Right renal pelvis (tissue), 4 donors: ENCODE results near the gene RAD51C. TPM values are rescaled to one million over a fixed set of nuclear protein-coding genes. Genes with fewer than 3 reads are reported as not detected.
"Not testable (repeated sequence)": the region's sequence is repeated elsewhere in the genome, so short reads cannot be mapped to it uniquely, and the experiment has no call there.

Experiments
- DNase-seq, 4 donors: peaks; one replicate each; pipeline ENCODE4 v3.0.0-alpha.2; 2013; ENCODE audit warnings: low read depth in 4 of 4, low spot score in 3 of 4, missing footprints in 1 of 4
- polyA plus RNA-seq, 4 donors: library from polyadenylated mRNA; unstranded; fragments of 120-200 nt; gene quantifications; one replicate each; pipeline ENCODE4 v1.2.1, GENCODE V29; 2013; ENCODE audit not compliant: insufficient read length in 4 of 4

The RAD51C gene
- polyA plus RNA-seq, 4 donors: 42.2 to 48.3 (median 46.6) TPM

GRCh38 chr17:58680038-58680369 is 12.4 kb upstream of the RAD51C start:
- DNase-seq: no peak

GRCh38 chr17:58684003-58684402 is 8.4 kb upstream of the RAD51C start:
- no peak for DNase-seq

GRCh38 chr17:58684462-58684861 is 7.9 kb upstream of the RAD51C start:
- not testable (repeated sequence) for DNase-seq

- no peak for DNase-seq
Observed at GRCh38 chr17:58686980-58687379, 5.4 kb upstream of the RAD51C start.

GRCh38 chr17:58688521-58688920 is 3.9 kb upstream of the RAD51C start:
- no peak for DNase-seq

- DNase-seq: not testable (repeated sequence)
Observed at GRCh38 chr17:58690033-58690432, 2.4 kb upstream of the RAD51C start.

- DNase-seq: no peak
Observed at GRCh38 chr17:58691701-58692238, 632 bp upstream of the RAD51C start, which contains the start of gene TEX14. TEX14 (minus strand) TSS chr17:58692045; CDS start chr17:58652001, 40,044 bp downstream.

DNA sequence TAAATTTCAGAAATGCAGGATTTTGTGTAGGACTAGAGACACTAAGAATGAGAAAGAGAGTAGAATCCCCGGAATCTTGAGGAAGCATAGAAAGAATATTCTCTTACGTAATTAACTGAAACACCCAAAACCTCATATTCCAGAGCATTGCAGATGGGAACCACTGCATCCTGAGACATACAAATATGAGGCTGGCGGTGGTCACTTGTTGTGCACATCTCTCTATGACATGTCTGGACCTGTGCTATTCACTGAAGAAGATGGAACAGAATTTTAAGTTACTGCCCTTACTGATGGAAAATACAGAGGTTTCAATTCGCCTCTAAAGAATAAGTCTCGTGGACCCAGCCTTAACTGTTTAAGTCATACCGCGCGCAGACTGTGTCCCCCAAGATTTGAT is 806 bp downstream of the RAD51C start:
- DNase-seq: no peak

DNA sequence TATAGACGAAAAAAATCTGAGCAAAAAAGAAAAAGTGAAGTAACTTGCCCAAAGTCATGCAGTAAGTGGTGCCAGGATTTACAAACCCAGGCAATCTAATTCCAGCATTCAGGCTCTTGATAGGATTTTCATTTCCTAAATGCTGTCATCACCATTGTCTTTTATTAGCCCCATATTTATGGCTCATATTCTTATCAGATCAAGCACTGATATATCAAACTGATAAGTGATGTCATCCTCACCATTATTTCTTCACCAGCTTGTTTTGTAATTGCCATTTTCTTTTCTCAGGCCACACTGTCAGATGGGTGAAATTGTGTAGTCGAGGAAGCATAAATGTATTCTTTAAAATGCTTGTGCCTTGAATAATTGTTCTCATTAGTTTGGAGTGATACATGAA is 1.3 kb downstream of the RAD51C start:
- no peak for DNase-seq

GRCh38 chr17:58694302-58694701 is 1.9 kb downstream of the RAD51C start:
- DNase-seq: no peak

DNA sequence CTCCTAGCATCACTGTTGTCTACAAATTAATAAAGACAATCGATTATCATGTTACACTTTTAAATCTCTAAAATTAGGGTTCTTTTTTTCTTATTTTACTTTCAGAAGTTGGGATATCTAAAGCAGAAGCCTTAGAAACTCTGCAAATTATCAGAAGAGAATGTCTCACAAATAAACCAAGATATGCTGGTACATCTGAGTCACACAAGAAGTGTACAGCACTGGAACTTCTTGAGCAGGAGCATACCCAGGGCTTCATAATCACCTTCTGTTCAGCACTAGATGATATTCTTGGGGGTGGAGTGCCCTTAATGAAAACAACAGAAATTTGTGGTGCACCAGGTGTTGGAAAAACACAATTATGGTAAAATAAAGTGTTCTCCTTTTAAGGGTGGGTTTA is 2.4 kb downstream of the RAD51C start:
- DNase-seq: no peak

DNA sequence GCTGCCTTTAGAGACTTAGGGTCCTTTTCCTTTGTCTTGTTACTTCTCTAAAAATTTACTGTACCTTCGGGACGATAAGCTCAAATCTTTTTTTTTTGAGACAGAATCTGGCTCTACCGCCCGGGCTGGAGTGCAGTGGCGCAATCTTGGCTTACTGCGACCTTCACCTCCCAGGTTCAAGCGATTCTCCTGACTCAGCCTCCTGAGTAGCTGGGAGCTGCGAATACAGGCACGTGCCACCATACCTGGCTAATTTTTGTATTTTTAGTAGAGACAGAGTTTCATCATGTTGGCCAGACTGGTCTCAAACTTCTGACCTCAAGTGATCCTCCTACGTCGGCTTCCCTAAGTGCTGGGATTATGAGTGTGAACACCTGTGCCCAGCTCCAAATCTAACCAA is 7.4 kb downstream of the RAD51C start:
- DNase-seq: no peak

DNA sequence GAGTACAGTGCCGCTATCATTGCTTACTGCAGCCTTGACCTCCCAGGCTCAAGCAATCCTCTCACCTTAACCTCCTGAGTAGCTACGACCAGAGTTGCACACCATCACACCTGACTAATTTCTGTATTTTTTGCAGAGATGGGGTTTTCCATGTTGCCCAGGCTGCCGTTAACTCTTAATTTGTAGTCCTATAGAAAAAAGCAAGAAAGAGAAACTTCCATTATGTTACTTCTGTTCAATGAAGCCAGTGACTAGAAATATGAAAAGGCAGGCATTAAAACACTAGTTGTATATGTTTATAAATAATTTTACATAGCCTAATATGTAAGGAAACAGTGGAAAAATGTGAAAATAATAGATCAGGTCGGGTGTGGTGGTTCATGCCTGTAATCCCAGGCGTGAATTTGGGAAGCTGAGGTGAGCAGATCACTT is 9.7 kb downstream of the RAD51C start:
- no peak for DNase-seq

DNA sequence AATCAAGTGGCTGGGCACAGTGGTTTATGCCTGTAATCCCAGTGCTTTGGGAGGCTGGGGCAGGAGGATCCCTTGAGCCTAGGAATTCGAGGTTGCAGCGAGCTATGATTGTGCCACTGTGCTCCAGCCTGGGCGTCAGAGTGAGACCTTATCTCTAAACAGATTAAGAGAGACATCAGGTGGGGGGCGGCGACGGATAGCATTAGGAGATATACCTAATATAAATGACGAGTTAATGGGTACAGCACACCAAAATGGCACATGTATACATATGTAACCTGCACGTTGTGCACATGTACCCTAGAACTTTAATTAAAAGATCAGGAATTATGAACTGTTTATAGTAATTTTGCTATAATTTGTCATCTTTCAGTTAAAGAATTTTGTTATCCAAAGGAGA is 10.3 kb downstream of the RAD51C start:
- no peak for DNase-seq

- DNase-seq: no peak
Observed at GRCh38 chr17:58703137-58703915, 10.9 kb downstream of the RAD51C start.

- no peak for DNase-seq
Observed at GRCh38 chr17:58703916-58704286, 11.5 kb downstream of the RAD51C start.

- DNase-seq: no peak
Observed at GRCh38 chr17:58706351-58707140, 14.1 kb downstream of the RAD51C start.

GRCh38 chr17:58710948-58711552 is 18.6 kb downstream of the RAD51C start:
- DNase-seq: peak in 3 of 4 donors; percentile 27 to 57 (median 38)

DNA sequence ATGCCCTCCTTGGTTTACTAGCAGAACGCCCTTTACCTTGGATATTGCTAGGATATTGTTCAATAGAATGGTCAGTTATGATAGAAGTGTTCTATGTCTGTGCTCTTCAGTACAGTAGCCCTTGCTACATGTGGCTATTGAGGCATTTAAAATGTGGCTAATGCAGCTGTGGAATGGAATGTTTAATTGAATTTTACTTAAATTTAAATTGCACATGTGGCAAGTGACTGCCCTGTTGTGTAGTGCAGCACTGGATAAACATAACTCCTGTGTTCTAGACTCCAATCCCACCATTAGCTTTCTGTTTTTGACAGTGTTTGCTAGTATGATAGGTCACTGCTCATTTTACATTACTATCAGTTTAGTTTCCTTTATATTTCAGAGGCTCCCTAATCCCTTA is 29.9 kb downstream of the RAD51C start:
- DNase-seq: no peak

DNA sequence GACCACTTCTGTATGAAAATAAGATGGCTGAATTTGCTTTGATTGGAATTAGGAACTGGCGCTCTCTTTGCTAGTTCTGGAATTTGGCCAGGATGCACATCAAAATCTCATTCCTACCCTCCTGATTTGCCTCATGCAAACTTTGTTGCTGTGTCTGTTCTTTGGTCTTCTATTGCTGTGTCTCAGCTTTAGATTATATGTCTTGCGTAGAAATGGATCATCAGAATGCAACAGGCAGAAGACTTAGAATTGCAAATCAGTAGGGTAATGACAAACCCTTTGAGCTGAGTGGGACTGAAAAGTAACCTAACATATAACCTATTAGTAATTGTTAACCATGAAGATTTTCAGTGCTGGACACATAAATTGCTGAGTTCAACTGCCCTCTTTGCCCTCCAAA is 30.3 kb downstream of the RAD51C start:
- no peak for DNase-seq

DNA sequence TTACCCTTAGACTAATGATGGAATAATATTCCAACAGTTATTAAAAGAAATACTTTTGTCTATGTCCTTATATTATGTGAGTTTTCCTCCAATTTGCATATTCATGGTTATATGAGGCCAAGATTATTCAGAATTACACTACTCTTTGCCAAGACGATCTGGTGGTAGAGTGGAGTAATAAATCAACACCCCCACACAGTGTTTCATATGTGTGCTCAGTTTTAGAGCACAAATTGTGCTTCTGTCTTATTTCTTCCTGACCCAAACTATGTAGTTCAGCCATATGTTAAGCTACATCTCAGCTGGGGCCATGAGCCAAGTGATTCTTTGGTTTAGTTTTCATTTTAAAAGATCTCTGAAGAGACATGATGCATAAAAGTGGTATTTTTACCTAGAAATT is 36.4 kb downstream of the RAD51C start:
- no peak for DNase-seq
